EH (cell line): ENCODE measurements around the gene ZNF680.
"Not testable (repeated sequence)": the region's sequence is repeated elsewhere in the genome, so short reads cannot be mapped to it uniquely, and the experiment has no call there.

Experiments
- DNase-seq: peaks from one replicate; pipeline ENCODE4 v3.0.0-alpha.2; 2015; ENCODE audit warnings: low read depth

The ZNF680 gene

GRCh38 chr7:64562626-64563278, at the start of gene ZNF680:
Gene ZNF680, minus strand, starts transcription at chr7:64563071. Its CDS starts 117 bp downstream, at chr7:64562954.
- peak; percentile 96 for DNase-seq

DNA sequence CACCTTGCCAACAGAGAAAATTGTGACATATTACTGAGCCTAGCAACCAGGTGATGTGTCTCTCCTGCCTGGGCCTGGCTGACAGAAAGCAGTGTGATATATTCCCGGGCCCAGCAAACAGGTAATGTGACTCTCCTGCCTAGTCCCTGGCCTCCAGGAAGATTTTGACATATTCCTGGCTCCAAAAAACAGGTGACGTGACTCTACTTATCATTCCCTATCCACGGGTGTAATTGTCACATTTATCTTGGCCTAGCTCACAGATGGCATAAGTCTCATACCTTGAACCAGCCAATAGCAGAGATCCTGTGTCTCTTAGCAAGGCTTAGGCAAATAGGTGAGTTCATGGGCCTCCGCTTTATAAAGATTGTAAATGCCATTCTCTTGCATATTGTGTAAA, 49.6 kb upstream of the ZNF680 start:
- no peak for DNase-seq

DNA sequence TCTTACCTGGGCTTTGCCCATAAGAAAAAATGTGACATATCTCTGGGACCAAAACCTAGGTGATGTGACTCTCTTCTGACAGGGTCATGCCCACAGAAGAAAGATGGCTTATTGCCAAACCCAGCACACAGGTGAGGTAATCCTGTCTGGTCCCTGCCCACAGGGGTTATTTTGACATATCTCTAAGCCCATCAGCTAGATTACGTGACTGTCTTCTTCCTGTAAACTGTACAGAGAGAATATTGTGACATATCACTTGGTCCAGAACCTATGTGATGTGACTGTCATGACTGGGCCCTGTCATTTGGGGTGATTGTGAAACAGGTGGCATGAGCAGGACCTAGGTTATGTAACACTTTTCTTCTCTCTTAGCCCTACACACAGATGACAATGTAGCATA, 48.8 kb upstream of the ZNF680 start:
- DNase-seq = no peak

DNA sequence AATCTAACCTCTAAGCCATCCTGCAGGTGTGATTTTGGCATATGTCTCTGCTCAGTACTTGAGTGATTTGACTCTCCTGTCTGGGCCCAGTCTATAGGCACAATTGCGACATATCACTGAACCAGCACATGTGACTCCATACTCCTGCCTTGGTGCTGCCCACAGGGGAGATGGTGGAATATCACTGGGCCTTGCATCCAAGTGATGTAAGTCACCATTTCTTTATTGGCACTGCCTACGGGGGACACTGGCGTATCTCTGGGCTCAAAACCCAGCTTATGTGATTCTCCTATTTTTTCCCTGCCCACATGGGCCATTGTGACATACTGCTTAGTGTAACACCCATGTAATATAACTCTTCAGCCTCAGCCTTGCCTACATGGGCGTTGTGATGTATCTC, 48.1 kb upstream of the ZNF680 start:
- no peak for DNase-seq

- no peak for DNase-seq
Observed at GRCh38 chr7:64608116-64608910, 45.4 kb upstream of the ZNF680 start.

GRCh38 chr7:64606385-64606784, 43.5 kb upstream of the ZNF680 start:
- DNase-seq = no peak

GRCh38 chr7:64603271-64603670, 40.4 kb upstream of the ZNF680 start:
- no peak for DNase-seq

GRCh38 chr7:64602518-64602917, 39.6 kb upstream of the ZNF680 start:
- DNase-seq = peak; percentile 11

- DNase-seq = no peak
Observed at GRCh38 chr7:64602086-64602485, 39.2 kb upstream of the ZNF680 start.

- DNase-seq = no peak
Observed at GRCh38 chr7:64599359-64599758, 36.5 kb upstream of the ZNF680 start.

GRCh38 chr7:64590971-64591370, 28.1 kb upstream of the ZNF680 start:
- no peak for DNase-seq

DNA sequence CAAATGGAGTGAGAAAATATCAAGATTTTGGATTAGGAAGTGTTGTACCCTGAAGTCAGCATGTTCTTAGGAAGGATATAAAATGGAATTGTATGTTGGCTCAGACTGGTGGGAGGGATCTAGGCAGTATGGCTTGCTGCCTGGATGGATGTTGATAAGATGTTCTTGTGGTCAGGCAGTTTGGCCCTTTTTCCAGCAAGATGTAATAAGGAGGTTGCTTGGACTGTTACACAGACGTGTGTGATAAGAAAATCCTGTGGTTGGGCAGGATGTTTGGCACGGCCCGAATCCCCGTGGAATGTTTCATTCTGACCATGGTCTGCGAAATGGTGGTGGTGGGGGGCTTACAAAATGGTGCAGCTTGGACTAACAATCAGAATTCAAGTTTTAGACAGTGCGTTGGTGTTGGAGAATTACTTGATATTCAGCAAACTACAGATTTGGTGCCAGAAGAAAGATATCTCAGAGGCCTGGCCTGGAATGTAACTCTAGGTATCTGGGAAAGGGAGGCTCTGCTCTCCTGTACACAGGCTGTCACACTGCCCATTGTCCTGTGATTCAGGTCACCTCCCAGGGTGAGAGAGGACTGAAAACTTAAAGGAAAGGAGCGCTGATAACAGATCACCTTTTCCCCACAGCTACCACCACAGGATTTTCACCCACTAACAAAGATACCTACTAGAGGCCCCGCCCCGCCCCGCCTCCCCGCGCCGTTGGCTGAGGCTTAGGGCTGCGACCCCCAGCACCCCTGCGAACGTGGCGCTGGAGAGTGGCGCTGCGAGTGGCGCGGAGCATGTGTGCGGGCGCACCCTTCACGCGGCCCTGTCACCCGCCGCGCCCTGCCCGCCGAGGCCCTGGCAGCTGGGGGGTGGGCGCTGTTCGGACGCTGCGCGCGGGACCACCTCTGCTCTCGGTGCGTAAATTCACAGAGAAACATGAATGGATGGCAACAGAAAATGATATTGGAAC, 19.3 kb upstream of the ZNF680 start:
- DNase-seq = no peak

DNA sequence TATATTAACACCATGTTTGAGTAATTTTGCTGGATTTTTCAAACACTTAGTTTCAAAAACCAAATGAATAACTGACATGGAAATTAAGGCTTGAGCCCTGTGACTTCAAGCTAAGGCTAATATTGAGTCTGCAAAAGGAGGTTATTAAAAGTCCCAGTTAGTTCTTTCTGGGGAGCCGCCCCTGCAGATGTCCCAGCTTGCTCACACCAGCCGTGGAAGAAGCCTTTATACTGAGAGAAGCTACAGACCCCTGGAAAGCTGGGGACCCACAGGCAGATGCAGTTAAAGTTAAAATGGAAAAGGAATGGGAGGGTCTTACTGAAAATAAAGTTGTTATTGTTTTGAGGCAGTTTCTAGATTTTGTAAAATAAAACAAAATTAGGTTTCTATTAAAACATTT, 18.5 kb upstream of the ZNF680 start:
- no peak for DNase-seq

DNA sequence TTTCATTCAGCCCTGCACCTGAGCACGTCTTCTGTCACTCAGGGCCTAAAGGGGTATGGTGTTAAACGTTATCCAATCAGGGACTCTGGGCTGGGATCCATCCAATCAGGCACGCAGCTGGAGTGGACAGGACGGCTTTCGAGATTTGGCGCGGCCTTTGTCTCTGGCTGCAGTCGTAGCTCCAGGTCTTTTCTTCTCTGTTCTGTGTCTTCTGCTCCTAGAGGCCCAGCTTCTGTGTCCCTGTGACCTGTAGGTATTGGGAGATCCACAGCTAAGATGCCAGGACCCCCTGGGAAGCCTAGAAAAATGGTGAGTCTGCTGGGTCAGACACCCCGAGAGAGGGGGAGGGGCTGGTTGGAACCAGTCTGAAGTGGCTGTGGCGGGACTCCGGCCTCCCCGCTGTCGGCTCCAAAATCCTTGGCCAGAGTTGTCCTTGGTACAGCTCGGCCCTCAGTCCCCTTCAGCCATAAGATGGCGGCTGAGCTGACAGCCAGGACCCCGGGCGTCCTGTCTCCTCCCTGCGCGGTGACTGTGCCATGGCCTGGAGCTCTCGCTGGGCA, 11.7 kb upstream of the ZNF680 start:
- DNase-seq = peak; percentile 41

- not testable (repeated sequence) for DNase-seq
Observed at GRCh38 chr7:64570284-64570605, 7.4 kb upstream of the ZNF680 start.

GRCh38 chr7:64569372-64570283, 6.8 kb upstream of the ZNF680 start:
- not testable (repeated sequence) for DNase-seq

- no peak for DNase-seq
Observed at GRCh38 chr7:64562256-64562625, 630 bp downstream of the ZNF680 start.

DNA sequence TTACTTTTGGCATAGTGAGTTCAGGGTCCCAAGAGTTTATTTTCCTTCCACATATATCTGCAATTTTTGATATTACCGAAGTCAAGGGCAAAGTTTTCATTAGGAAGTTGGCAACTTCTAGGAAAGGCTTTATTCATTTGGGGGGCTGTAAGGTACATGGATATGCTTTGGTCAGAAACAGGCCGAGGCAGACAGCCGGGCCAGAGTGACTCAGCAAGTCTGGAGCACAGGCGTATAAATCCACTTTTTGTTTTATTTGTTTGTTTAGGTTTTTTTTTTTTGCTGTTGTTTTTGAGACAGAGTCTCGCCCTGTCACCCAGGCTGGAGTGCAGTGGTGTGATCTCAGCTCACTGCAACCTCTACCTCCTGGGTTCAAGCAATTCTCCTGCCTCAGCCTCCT, 3.7 kb downstream of the ZNF680 start:
- no peak for DNase-seq

DNA sequence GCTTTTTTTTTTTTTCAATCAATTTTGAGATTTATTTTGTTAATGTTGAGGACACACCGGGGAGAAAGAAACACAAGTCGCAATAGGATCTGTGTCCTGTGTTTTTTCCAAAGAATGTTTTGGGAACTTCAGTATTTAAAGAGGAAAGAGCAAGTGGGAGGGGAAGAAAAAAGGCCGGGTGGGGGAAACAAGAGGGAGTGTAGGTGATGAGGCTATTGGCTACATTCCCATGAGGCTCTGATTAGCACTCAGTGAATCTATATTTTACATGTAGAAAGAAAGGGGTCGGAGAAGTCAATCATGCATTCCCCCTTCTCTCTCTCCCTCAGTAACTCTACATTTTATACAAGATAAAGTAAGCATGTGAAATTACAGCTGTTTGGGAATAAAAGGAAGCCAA, 4.1 kb downstream of the ZNF680 start:
- DNase-seq = no peak

- DNase-seq = no peak
Observed at GRCh38 chr7:64558323-64558705, 4.6 kb downstream of the ZNF680 start.

DNA sequence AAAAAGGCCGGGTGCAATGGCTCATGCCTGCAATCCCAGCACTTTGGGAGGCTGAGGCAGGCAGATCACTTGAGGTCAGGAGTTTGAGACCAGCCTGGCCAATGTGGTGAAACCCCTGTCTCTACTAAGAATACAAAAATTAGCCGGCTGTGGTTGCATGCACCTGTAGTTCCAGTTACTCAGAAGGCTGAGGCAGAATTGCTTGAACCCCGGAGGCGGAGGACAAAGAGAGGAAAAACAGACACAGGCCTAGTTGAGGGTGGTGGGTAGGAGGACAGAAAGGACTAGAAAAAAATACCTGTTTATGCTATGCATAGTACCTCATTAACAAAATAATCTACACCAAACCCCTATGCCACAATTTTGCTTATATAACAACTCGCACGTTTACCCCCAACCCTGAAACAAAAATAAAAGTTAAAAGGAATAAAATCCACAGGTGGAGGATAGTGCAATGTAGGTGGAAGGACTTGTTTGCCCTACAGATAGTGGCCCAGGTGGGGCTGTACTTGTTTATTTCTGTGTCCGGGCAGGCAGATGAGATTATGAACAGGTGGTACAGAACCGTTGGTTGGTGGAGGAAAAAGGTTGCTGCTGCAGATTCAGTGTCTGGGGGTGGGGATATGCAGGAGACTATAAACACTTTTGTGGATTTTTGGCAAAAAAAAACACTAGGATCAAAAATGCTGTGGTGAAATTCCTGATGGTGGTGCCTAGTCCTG, 5.1 kb downstream of the ZNF680 start:
- DNase-seq = no peak
